K562 (cell line): ENCODE measurements around the gene SERPINA3. TPM values are rescaled to one million over a fixed set of nuclear protein-coding genes. Genes with fewer than 3 reads are reported as not detected.

Source experiments
- ATAC-seq: fragments of 200-7000 bp; cut with Tn5 transposase; 3 replicates; pipeline ENCODE4 v1.9.1; 2020; ENCODE audit warnings: moderate library complexity
- BruUV-seq: library from RNA; stranded (reverse); fragments of 400-500 nt; replicated peaks from 2 replicates; lab custom pipeline; 2021; lab: Mats Ljungman, UMichigan
- CTCF ChIA-PET: fragments of 300-600 bp; formaldehyde crosslinking; extraction: SDS; loops from one replicate; lab custom pipeline; 2021; ENCODE audit warnings: low intra/inter-chr PET ratio; lab: Yijun Ruan, JAX
- POLR2A ChIA-PET: fragments of 300-600, 350-650 bp; sonication (Branson Sonifier 250); formaldehyde crosslinking; extraction: SDS; loops from one replicate; lab custom pipeline; 2021; ENCODE audit warnings: antibody characterized with exemption, inconsistent platforms; lab: Yijun Ruan, JAX
- DNase-seq, 4 experiments: peaks; one replicate each; pipeline versions ENCODE4 v3.0.0 to v3.0.0-alpha.2; 2011 to 2018; ENCODE audit warnings: low spot score in 3 of 4, mixed read lengths in 3 of 4; ENCODE audit errors: extremely low read depth in 1 of 4
- FAIRE-seq: peaks from 2 replicates; lab custom pipeline; 2011; peaks lifted over from hg19 to GRCh38; lab: Jason Lieb, UNC
- H2AFZ ChIP-seq: 2 replicates; pipeline ENCODE4 v1.6.0; 2011; ENCODE audit warnings: low read depth, low read length, control low read depth, inconsistent platforms
- H3K27ac ChIP-seq: fragments of 200-600 bp; 3 replicates; pipeline ENCODE4 v1.8.0; 2011; ENCODE audit warnings: low read depth, mild to moderate bottlenecking, control low read depth, inconsistent platforms, low read length, moderate library complexity, mixed read lengths; ENCODE audit errors: extremely low read depth
- H3K27me3 ChIP-seq, 2 experiments: fragments of 300-600 bp in 1 of 2; 2 replicates in 1 of 2; 3 replicates in 1 of 2; pipeline versions ENCODE4 v1.6.0 to v1.8.0; 2011; ENCODE audit warnings: inconsistent platforms in 2 of 2, low read length in 2 of 2, mild to moderate bottlenecking in 1 of 2, mixed read lengths in 1 of 2, moderate library complexity in 1 of 2; ENCODE audit not compliant: control insufficient read depth in 2 of 2, insufficient read depth in 2 of 2
- H3K36me3 ChIP-seq: fragments of 300-600 bp; 3 replicates; pipeline ENCODE4 v1.8.0; 2011; ENCODE audit warnings: mild to moderate bottlenecking, low read length, inconsistent platforms; ENCODE audit not compliant: control insufficient read depth, insufficient read depth
- H3K4me1 ChIP-seq, 2 experiments: fragments of 200-600 bp in 1 of 2; replicated peaks in 1 of 2; 2 replicates in 1 of 2; 3 replicates in 1 of 2; pipeline versions ENCODE4 v1.5.1 to v1.8.0; 2011; ENCODE audit warnings: inconsistent platforms in 2 of 2, low read length in 2 of 2, mild to moderate bottlenecking in 1 of 2, mixed read lengths in 1 of 2, moderate library complexity in 1 of 2; ENCODE audit not compliant: control insufficient read depth in 2 of 2, insufficient read depth in 2 of 2
- H3K4me2 ChIP-seq: 2 replicates; pipeline ENCODE4 v1.6.1; 2011; ENCODE audit warnings: low read length, control low read depth, inconsistent platforms, mixed read lengths; ENCODE audit not compliant: insufficient read depth
- H3K4me3 ChIP-seq: fragments of 200-600 bp; sonication (generic), shearing (Covaris generic); 2 replicates; pipeline ENCODE4 v1.5.1; 2016; ENCODE audit warnings: control low read depth, inconsistent platforms
- H3K79me2 ChIP-seq: fragments of 200-600 bp; 3 replicates; pipeline ENCODE4 v1.8.0; 2011; ENCODE audit warnings: low read length, inconsistent platforms; ENCODE audit not compliant: control insufficient read depth, insufficient read depth
- H3K9ac ChIP-seq, 2 experiments: 2 replicates each; pipeline versions ENCODE4 v1.6.0 to v1.6.1; 2011; ENCODE audit warnings: low read depth in 2 of 2, low read length in 2 of 2, control low read depth in 1 of 2, inconsistent platforms in 1 of 2, mild to moderate bottlenecking in 1 of 2, mixed read lengths in 1 of 2; ENCODE audit not compliant: insufficient read depth in 1 of 2
- H3K9me1 ChIP-seq: one replicate; pipeline ENCODE4 v1.6.0; 2011; ENCODE audit warnings: inconsistent platforms, mild to moderate bottlenecking, low read length, moderate library complexity; ENCODE audit not compliant: control insufficient read depth, insufficient read depth
- H3K9me3 ChIP-seq: replicated peaks from 2 replicates; pipeline ENCODE4 v1.5.1; 2011; ENCODE audit warnings: low read depth, low read length, inconsistent platforms; ENCODE audit not compliant: control insufficient read depth, insufficient read depth
- H4K20me1 ChIP-seq: replicated peaks from 2 replicates; pipeline ENCODE4 v1.6.1; 2011; ENCODE audit warnings: low read length, inconsistent platforms, mixed read lengths; ENCODE audit not compliant: control insufficient read depth, insufficient read depth
- GABPA ChIP-seq: fragments of 200-800 bp; sonication (Bioruptor generic); conservative IDR thresholded peaks from 2 replicates; pipeline ENCODE4 v1.6.1; 2016; ENCODE audit warnings: low read depth, missing genetic modification characterization, missing compliant biosample characterization
- HCFC1 ChIP-seq: IDR thresholded peaks from 2 replicates; pipeline ENCODE4 v1.6.1; 2012; ENCODE audit warnings: low read depth, low read length, improper control_type of control experiment
- IFI16 ChIP-seq: fragments of 250-450 bp; sonication (Bioruptor Pico); IDR thresholded peaks from 2 replicates; pipeline ENCODE4 v2.1.2; 2022; ENCODE audit warnings: mild to moderate bottlenecking, inconsistent platforms
- KLF16 ChIP-seq: IDR thresholded peaks from 2 replicates; pipeline ENCODE4 v1.6.1; 2016; ENCODE audit warnings: antibody characterized with exemption
- MAX ChIP-seq: sonication (generic); formaldehyde crosslinking; IDR thresholded peaks from 2 replicates; pipeline ENCODE4 v1.9.0; 2022; ENCODE audit warnings: mild to moderate bottlenecking, missing genetic modification reagents
- PHTF2 ChIP-seq: fragments of 250-450 bp; sonication (Bioruptor Pico); IDR thresholded peaks from 2 replicates; pipeline ENCODE4 v1.5.0; 2021; ENCODE audit warnings: mild to moderate bottlenecking
- RBBP5 ChIP-seq: fragments of 200-600 bp; sonication (generic); IDR thresholded peaks from 2 replicates; pipeline ENCODE4 v1.6.1; 2012; ENCODE audit warnings: borderline replicate concordance, mild to moderate bottlenecking, low read length, control low read depth, inconsistent platforms; ENCODE audit not compliant: insufficient read depth, poor library complexity, severe bottlenecking
- RNF219 ChIP-seq: fragments of 250-450 bp; sonication (Bioruptor Pico); IDR thresholded peaks from 2 replicates; pipeline ENCODE4 v1.5.0; 2022; ENCODE audit warnings: mild to moderate bottlenecking
- SAFB2 ChIP-seq: fragments of 200-400 bp; formaldehyde crosslinking; IDR thresholded peaks from 2 replicates; pipeline ENCODE4 v1.6.1; 2018; ENCODE audit warnings: borderline replicate concordance, low read length, low read depth, moderate library complexity; ENCODE audit not compliant: severe bottlenecking
- SP1 ChIP-seq: sonication (generic); formaldehyde crosslinking; IDR thresholded peaks from 2 replicates; pipeline ENCODE4 v1.8.1; 2022; ENCODE audit warnings: mild to moderate bottlenecking, missing genetic modification reagents
- TCF15 ChIP-seq: fragments of 250-450 bp; sonication (Bioruptor Pico); IDR thresholded peaks from 2 replicates; pipeline ENCODE4 v1.8.0; 2022; ENCODE audit warnings: moderate library complexity, mild to moderate bottlenecking, inconsistent platforms
- ZNF384 ChIP-seq: IDR thresholded peaks from 2 replicates; pipeline ENCODE4 v1.6.1; 2012; ENCODE audit warnings: low read depth, low read length, improper control_type of control experiment
- ZNF398 ChIP-seq: fragments of 250-450 bp; sonication (Bioruptor Pico); IDR thresholded peaks from 2 replicates; pipeline ENCODE4 v1.8.0; 2021; ENCODE audit warnings: moderate library complexity, mild to moderate bottlenecking, inconsistent platforms
- WGBS: fragments of 100-300 bp; shearing (Covaris generic); methylation state at CpG from one replicate; pipeline ENCODE4 v1.1.6; 2016; ENCODE audit warnings: low coverage, mixed read lengths; ENCODE audit not compliant: insufficient coverage; ENCODE audit errors: missing lambda C conversion rate; 5-methylcytosine and 5-hydroxymethylcytosine counted together
- in situ Hi-C: fragments of 300-500 bp; cut with MboI; formaldehyde crosslinking; loops from 4 replicates; pipeline ENCODE4 v1.15.0; 2018; ENCODE audit warnings: inconsistent platforms, mixed read lengths
- intact Hi-C: fragments of 100-400 bp; cut with micrococcal nuclease; formaldehyde crosslinking; loops from 2 replicates; pipeline ENCODE4 v1.14.2; 2022
- polyA plus RNA-seq, 8 experiments: library from polyadenylated mRNA; depleted of rRNA in 4 of 8; stranded (reverse) in 5 of 8; unstranded in 3 of 8; fragments of >200 nt; fragmentation: Nextera tagmentation in 2 of 8; fragmentation: Illumina TruSeq in 1 of 8; extraction: Ambion mirVana in 2 of 8; extraction: Trizol in 1 of 8; gene quantifications; 2 replicates each; pipeline versions ENCODE4 v1.2.1 to v1.2.3, GENCODE V29; 2011 to 2014; ENCODE audit warnings: inconsistent platforms in 1 of 8, missing spikeins in 1 of 8
- total RNA-seq, 7 experiments: library from RNA; depleted of rRNA in 6 of 7; stranded (reverse); fragments of >200 nt in 6 of 7; fragmentation: Illumina TruSeq in 2 of 7; extraction: Trizol in 2 of 7; gene quantifications; 2 replicates each; pipeline versions ENCODE4 v1.2.1 to v1.2.3, GENCODE V29; 2011 to 2021; ENCODE audit warnings: low replicate concordance in 1 of 7

SERPINA3 gene
- total and polyA plus RNA-seq, 9 of the 15 experiments (the other 6 are each of a cell fraction or from before 2014, with no cell fraction given), result 2.3 TPM; not detected in 8

GRCh38 chr14:94622653-94623421 lies 10.6 kb downstream of the SERPINA3 start:
- FAIRE-seq, result no peak
- Histone ChIP-seq H4K20me1 (no peaks in the 10 kb centered on the region), H3K36me3 (no peaks in the 10 kb centered on the region), H3K4me2 (no peak overlapping the region), H3K4me3 (no peak overlapping the region), H3K9ac (no peak overlapping the region), H3K4me1 (no peaks in the 10 kb centered on the region), H3K79me2 (no peaks in the 10 kb centered on the region), H2AFZ (no peak overlapping the region), H3K9me1 (no peaks in the 10 kb centered on the region), H3K27me3 (no peaks in the 10 kb centered on the region), H3K27ac (no peak overlapping the region), H3K9me3 (no peaks in the 10 kb centered on the region)
- intact Hi-C loops, result no loop called here
- ATAC-seq, result no peak
- in situ Hi-C loops, result no loop called here
- TF ChIP-seq ZNF398 (CRISPR knock-in tag) (no peak), SAFB2 (no peak), KLF16 (no peak), HCFC1 (no peak), RNF219 (CRISPR knock-in tag) (no peak), SP1 (CRISPR knock-in tag) (no peak), TCF15 (CRISPR knock-in tag) (no peak), GABPA (tag) (no peak), IFI16 (CRISPR knock-in tag) (no peak), ZNF384 (no peak), RBBP5 (no peak), PHTF2 (CRISPR knock-in tag) (no peak), MAX (CRISPR knock-in tag) (no peak)
- no peak for DNase-seq
- 0% methylated on average over 6 of the region's 6 CpGs for WGBS
- CTCF ChIA-PET, result no interaction called here
- no TSS peak for BruUV-seq
- POLR2A ChIA-PET, result no interaction called here
